GM12892 (cell line): Measurements from ENCODE around the gene PDE4DIP.
"Not testable (repeated sequence)": the region's sequence is repeated elsewhere in the genome, so short reads cannot be mapped to it uniquely, and the experiment has no call there.

Experiments used
- DNase-seq: peaks from one replicate; pipeline ENCODE4 v3.0.0; 2011; ENCODE audit not compliant: insufficient read length
- FAIRE-seq: peaks from 2 replicates; lab custom pipeline; 2011; peaks lifted over from hg19 to GRCh38; lab: Jason Lieb, UNC

The PDE4DIP gene

GRCh38 chr1:148911303-148911928 lies 67.2 kb downstream of the PDE4DIP start:
- not testable (repeated sequence) for DNase-seq, FAIRE-seq

- DNase-seq, FAIRE-seq: not testable (repeated sequence)
Measured at GRCh38 chr1:148916222-148916621, 72.0 kb downstream of the PDE4DIP start.

DNA sequence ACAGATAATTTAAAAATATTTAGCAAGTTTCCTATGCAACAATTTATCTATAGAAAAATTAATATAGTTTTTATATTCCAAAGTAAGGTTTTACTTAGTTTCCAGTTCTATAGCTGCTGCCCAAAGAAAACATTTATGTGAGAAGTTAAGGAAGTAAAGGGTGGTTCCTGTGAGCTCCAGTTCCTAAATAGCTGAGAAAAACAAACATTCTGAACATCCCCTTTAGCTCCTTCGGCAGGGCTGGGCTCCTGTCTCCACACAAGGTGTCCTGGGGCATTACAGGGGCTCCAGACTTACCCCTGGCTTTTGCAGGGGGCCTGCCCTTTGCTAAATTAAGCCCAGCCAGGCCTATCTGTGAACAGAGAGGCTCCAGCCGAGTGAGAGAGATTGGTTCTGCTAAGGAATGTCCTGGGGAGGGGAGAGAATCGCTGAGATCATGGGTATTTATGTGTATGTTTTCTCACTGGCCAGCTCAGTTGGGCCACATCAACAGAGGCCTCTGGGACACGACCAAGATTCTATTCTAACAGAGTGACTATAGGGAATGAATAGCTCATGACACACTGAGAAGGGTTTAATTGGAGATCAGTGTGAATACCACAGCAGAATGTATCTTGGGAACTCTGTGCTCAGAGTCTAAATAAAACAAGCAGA lies 72.6 kb downstream of the PDE4DIP start:
- FAIRE-seq, DNase-seq: not testable (repeated sequence)

DNA sequence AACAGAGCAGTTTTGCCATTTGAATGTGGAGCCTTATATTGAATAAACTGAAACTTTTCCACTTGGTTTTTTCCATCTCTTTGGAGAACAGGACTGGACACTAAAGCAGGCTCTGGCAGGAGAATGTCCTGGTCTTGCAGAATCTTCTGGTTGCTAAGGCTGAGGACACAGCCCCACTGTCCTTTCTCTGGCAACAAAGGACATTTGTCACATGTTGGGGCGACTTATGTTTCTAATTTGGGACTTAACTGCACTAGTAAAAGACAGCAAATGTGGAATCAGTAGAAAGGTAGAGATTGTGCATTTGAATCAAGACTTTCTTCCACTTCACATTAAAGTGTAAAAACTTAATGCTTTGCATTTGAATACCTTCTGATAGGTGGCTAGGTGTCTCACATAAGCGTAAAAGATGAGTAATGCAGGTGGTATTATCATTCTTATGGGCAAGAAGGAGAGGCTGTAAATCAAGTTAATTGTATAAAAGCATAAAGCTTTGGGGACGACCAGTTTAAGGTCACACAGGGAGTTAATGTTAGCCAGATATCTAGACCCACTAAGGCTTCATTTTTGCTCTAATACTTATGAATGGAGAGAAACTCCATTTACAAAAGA lies 74.7 kb downstream of the PDE4DIP start:
- FAIRE-seq: not testable (repeated sequence)

DNA sequence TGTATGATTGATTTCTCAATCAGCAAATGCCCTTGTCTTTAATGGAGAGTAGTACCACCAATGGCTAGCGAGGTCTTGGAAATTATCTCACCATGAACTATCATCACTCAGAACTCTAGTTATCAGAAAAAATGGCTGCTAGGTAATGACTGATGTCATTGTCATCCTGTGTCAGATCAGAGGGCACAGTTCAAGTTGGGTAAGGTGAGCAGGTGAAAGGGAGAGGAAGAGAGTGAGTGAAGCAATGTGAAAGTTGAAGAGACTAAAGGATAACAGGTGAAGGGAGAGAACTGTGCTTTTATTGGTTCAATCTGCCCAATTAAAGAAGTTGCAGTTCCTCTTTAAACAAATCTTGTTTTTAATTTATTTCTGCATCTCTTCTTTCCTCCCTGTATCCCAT lies 76.8 kb downstream of the PDE4DIP start:
- FAIRE-seq, DNase-seq: not testable (repeated sequence)

More for the DNA sequence above, 74.7 kb downstream of the PDE4DIP start:
- not testable (repeated sequence) for DNase-seq

DNA sequence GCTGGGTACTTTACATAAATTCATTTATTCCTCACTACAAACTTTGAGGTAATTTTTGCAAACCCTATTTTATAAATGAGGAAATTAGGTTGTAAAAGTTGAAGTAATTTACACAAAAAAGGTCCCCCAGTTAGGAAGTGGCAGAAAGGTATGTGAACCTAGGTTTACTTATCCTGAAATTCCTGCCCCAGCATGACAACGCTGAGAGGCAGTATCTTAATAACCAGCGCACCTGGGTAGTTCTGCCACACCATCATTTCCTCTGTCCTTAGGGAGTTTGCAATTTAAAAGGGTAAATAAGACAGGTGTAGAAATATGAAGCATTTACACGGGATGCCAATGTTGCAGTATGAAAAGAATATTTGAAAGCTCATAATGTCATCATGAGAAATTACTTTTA lies 79.6 kb downstream of the PDE4DIP start:
- DNase-seq, FAIRE-seq: not testable (repeated sequence)

GRCh38 chr1:148927645-148928044 lies 83.4 kb downstream of the PDE4DIP start:
- not testable (repeated sequence) for DNase-seq, FAIRE-seq

DNA sequence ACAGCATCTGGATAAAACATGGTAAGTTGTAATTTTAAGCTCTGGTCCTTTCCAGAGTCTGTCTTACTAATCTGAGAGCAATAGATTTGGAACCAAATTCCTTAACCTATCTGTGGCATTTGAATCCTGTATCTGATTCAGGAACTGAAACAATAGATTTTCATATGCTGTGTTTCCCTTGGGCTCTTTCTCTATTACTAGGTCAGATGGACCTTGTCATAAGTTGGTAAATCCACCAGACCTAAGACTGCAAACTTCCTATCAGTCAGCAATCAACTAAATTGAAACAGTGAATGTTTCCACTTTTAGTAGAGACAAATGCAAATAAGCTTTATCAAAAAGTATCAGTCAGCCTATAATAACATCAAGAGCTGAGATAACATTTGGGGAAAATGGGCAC lies 85.0 kb downstream of the PDE4DIP start:
- FAIRE-seq, DNase-seq: not testable (repeated sequence)

- FAIRE-seq: not testable (repeated sequence)
Measured at GRCh38 chr1:148935381-148936002, 91.3 kb downstream of the PDE4DIP start.

DNA sequence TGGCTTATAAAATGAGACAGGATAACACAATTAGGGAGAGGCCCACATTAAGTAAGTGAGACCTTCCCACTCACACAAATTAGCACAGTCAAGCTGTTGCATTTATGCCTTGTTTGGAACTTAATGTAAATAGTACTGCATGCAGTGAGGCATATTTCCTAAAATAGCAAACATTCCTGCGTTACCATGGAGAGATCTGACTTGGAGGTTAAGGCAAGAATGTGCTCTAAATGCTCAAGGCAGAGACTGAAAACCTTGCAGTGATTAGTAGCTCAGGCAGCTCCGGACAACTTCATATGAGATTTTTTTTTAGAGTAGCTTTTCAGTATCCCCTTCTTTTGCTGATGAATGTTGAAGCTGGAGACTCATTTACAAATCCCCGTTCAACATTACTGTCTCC lies 98.7 kb downstream of the PDE4DIP start:
- FAIRE-seq, DNase-seq: not testable (repeated sequence)

More at GRCh38 chr1:148935381-148936002, 91.3 kb downstream of the PDE4DIP start:
- not testable (repeated sequence) for DNase-seq

- not testable (repeated sequence) for DNase-seq, FAIRE-seq
Measured at GRCh38 chr1:148945130-148945529, 100.9 kb downstream of the PDE4DIP start.

DNA sequence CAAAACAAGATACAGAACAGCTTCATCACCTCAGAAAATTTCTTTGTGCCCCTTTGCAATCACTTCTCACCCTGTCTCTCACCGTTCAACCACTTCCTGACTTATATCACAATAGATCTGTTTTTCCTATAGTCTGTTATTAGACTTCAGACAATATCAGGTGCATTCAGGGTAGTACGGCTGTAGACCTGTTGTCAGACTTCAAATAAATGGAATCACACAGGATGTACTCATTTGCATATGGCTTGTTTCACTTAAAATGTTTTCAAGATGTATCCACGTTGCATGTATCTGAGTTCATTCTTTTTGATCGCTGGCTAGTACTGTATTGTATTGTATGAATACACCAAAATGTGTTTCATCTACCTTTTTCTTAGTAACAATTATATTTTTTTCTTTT lies 104.5 kb downstream of the PDE4DIP start:
- DNase-seq, FAIRE-seq: not testable (repeated sequence)

DNA sequence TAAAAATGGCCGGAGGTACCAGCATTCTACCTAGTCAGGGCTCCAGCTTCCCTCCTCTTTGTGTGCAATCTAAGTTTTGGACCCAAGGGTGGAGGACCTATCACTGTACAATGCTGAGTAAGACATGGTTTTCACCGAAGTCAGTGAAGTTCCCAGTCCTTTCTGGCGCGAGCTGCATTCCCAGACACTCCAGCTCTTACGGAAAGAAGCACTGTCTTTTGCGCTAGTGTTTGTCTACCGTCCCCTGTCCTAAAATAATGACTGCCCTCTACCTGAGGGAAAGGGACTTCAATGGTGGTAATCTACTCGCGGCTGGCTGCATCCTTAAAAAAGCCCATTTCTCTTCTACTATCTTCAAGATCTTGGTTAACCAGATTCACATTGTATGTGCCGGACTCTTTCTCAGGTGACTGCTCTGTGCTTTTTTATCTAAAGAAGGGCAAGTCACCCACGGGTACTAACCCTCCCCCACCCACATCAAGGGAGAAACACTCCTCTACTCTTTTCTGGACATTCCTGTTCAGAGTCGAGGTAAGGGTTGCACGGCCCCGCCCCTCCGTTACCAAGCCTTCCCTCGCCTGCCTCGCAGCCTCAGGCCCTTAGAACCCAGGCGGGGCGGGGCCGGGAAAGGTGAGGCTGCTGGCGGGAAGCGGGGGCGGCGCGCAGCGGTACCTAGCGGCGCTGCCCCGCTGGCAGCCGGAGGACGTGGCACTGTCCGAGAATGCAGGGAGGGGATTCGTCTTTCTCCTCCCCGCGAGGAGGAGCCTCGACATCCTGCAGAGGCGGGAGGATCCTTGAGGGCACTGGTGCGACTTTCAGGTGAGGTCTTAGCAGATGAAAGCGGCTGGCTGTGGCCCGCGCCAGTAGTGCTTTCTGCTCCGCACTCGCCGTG lies 107.4 kb downstream of the PDE4DIP start:
- DNase-seq, FAIRE-seq: not testable (repeated sequence)

DNA sequence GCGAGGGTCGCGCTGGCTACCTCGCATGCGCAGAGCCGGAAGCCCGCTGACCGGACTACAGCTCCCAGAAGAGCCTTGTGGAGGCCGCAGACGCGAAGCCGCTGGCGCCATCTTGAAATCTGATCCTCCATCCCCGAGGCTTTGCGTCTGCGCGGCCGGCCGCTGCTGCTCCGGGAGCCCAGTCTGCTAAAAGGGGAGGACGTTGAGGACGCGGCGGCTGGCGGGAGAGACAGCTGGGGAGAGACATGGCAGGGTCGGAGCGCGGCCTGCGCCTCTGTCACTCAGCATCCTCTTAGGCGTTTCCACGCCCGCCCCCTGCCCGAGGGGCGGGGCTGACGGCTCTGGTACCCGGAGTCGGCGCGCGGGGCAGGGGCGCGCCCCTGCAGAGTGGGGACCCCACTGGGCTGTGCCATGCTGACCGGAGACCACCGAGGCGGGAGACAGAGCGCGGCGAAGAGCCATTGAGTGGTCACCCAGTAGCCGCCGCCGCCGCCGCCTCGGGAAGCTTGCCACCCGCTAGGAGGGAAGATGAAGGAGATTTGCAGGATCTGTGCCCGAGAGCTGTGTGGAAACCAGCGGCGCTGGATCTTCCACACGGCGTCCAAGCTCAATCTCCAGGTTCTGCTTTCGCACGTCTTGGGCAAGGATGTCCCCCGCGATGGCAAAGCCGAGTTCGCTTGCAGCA lies 108.2 kb downstream of the PDE4DIP start:
- FAIRE-seq: peak; percentile 94
- not testable (repeated sequence) for DNase-seq

- FAIRE-seq: peak; percentile 70
Measured at GRCh38 chr1:148952938-148953616, 108.8 kb downstream of the PDE4DIP start.

DNA sequence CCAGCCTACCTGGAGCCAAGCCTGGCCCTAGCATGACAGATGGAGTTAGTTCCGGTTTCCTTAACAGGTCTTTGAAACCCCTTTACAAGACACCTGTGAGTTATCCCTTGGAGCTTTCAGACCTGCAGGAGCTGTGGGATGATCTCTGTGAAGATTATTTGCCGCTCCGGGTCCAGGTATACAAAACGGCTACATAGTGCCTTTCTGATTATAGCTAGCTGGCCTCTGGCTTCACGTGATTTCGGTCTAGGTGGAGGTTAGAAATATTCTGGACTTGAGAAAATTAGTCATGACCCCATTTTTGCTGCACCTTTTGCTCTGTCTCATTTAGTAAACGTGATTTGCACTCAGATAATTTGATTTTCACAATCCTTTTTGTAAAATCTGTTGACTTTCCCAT lies 109.5 kb downstream of the PDE4DIP start:
- DNase-seq, FAIRE-seq: not testable (repeated sequence)

More at GRCh38 chr1:148952938-148953616, 108.8 kb downstream of the PDE4DIP start:
- not testable (repeated sequence) for DNase-seq

- not testable (repeated sequence) for DNase-seq, FAIRE-seq
Measured at GRCh38 chr1:148958343-148958742, 114.1 kb downstream of the PDE4DIP start.
